DOHH2 (cell line): Measurements from ENCODE around the gene PLAGL1.

ENCODE experiments used
- H3F3A ChIP-seq: fragments of 200-600 bp; sonication (generic), shearing (Covaris generic); 2 replicates; pipeline ENCODE4 v1.6.0; 2016; ENCODE audit warnings: antibody characterized with exemption, mild to moderate bottlenecking; ENCODE audit not compliant: control insufficient read depth, insufficient read depth
- H3K27ac ChIP-seq: fragments of 200-600 bp; sonication (generic); 2 replicates; pipeline ENCODE4 v1.5.1; 2014; ENCODE audit warnings: low read depth, mild to moderate bottlenecking, low read length, moderate library complexity
- H3K27me3 ChIP-seq: fragments of 200-600 bp; sonication (generic); 2 replicates; pipeline ENCODE4 v1.6.1; 2014; ENCODE audit warnings: mild to moderate bottlenecking, low read length, mixed read lengths; ENCODE audit not compliant: control insufficient read depth
- H3K36me3 ChIP-seq: fragments of 200-600 bp; sonication (generic); 2 replicates; pipeline ENCODE4 v1.6.1; 2014; ENCODE audit warnings: mild to moderate bottlenecking, low read length, moderate library complexity, mixed read lengths; ENCODE audit not compliant: control insufficient read depth
- H3K4me1 ChIP-seq: fragments of 200-600 bp; sonication (generic); 2 replicates; pipeline ENCODE4 v1.6.1; 2014; ENCODE audit warnings: mild to moderate bottlenecking, low read length, mixed read lengths; ENCODE audit not compliant: control insufficient read depth
- H3K4me2 ChIP-seq: fragments of 200-600 bp; sonication (generic); 2 replicates; pipeline ENCODE4 v1.6.0; 2014; ENCODE audit warnings: mild to moderate bottlenecking, low read length, moderate library complexity
- H3K4me3 ChIP-seq: fragments of 200-600 bp; sonication (generic); 2 replicates; pipeline ENCODE4 v1.5.1; 2014; ENCODE audit warnings: mild to moderate bottlenecking, low read length, mixed read lengths
- H3K79me2 ChIP-seq: fragments of 200-600 bp; sonication (generic); 2 replicates; pipeline ENCODE4 v1.6.1; 2014; ENCODE audit warnings: mild to moderate bottlenecking, low read length, mixed read lengths; ENCODE audit not compliant: control insufficient read depth
- H3K9me2 ChIP-seq: fragments of 200-600 bp; sonication (generic); replicated peaks from 2 replicates; pipeline ENCODE4 v1.6.1; 2014; ENCODE audit warnings: mild to moderate bottlenecking, low read length, mixed read lengths; ENCODE audit not compliant: control insufficient read depth
- H3K9me3 ChIP-seq: fragments of 200-600 bp; sonication (generic); 2 replicates; pipeline ENCODE4 v1.6.1; 2014; ENCODE audit warnings: antibody characterized with exemption, low read length, mixed read lengths; ENCODE audit not compliant: control insufficient read depth, insufficient read depth
- H4K20me1 ChIP-seq: fragments of 200-600 bp; sonication (generic); 2 replicates; pipeline ENCODE4 v1.6.0; 2014; ENCODE audit warnings: low read depth, mild to moderate bottlenecking, antibody characterized with exemption, low read length, moderate library complexity; ENCODE audit not compliant: control insufficient read depth, insufficient read depth
- CTCF ChIP-seq: fragments of 200-600 bp; sonication (generic); IDR thresholded peaks from one replicate; pipeline ENCODE4 v1.5.1; 2014; ENCODE audit warnings: antibody characterized with exemption, mild to moderate bottlenecking, low read depth, low read length; ENCODE audit not compliant: poor library complexity, severe bottlenecking
- EZH2phosphoT487 ChIP-seq: fragments of 200-600 bp; sonication (generic); IDR thresholded peaks from 2 replicates; pipeline ENCODE4 v1.6.1; 2017; ENCODE audit warnings: borderline replicate concordance, mild to moderate bottlenecking, antibody characterized with exemption, low read length, moderate library complexity, mixed read lengths

Gene PLAGL1

GRCh38 chr6:143958839-143959399 lies 49.1 kb downstream of the PLAGL1 start:
- Histone ChIP-seq H3K27ac (no peak overlapping the region), H3K79me2 (no peaks in the 10 kb centered on the region), H3K9me2 (no peaks in the 10 kb centered on the region), H3K4me2 (no peak overlapping the region), H3F3A (no peaks in the 10 kb centered on the region), H4K20me1 (no peaks in the 10 kb centered on the region), H3K36me3 (no peaks in the 10 kb centered on the region), H3K27me3 (no peaks in the 10 kb centered on the region), H3K4me3 (no peak overlapping the region), H3K9me3 (no peaks in the 10 kb centered on the region), H3K4me1 (no peaks in the 10 kb centered on the region)
- no peak for TF ChIP-seq EZH2phosphoT487
- TF ChIP-seq CTCF, result no peak

- Histone ChIP-seq H3K27me3 (no peaks in the 10 kb centered on the region), H3K9me2 (no peaks in the 10 kb centered on the region), H3K4me2 (no peak overlapping the region), H3K79me2 (no peaks in the 10 kb centered on the region), H3F3A (no peaks in the 10 kb centered on the region), H3K36me3 (no peaks in the 10 kb centered on the region), H3K9me3 (no peaks in the 10 kb centered on the region), H3K27ac (no peak overlapping the region), H4K20me1 (no peaks in the 10 kb centered on the region), H3K4me1 (no peaks in the 10 kb centered on the region), H3K4me3 (no peak overlapping the region)
- TF ChIP-seq EZH2phosphoT487 (no peak), CTCF (no peak)
Measured at GRCh38 chr6:143957679-143958274, 50.3 kb downstream of the PLAGL1 start.

GRCh38 chr6:143955971-143956370 lies 52.1 kb downstream of the PLAGL1 start:
- H3K27me3 ChIP-seq, result no peaks in the 10 kb centered on the region
- no peaks in the 10 kb centered on the region for H3K36me3 ChIP-seq
- no peaks in the 10 kb centered on the region for H3K9me2 ChIP-seq
- H4K20me1 ChIP-seq, result no peaks in the 10 kb centered on the region
- no peak for TF ChIP-seq CTCF
- TF ChIP-seq EZH2phosphoT487, result no peak
- no peaks in the 10 kb centered on the region for H3K4me1 ChIP-seq
- H3K4me2 ChIP-seq, result no peak overlapping the region
- no peaks in the 10 kb centered on the region for H3F3A ChIP-seq
- no peak overlapping the region for H3K4me3 ChIP-seq
- no peak overlapping the region for H3K27ac ChIP-seq
- H3K79me2 ChIP-seq, result no peaks in the 10 kb centered on the region
- no peaks in the 10 kb centered on the region for H3K9me3 ChIP-seq
